ENCODE results near the gene ELK4. TPM values are rescaled to one million over a fixed set of nuclear protein-coding genes. Genes with fewer than 3 reads are reported as not detected.

The ELK4 gene
- total and polyA plus RNA-seq, 2 donors: 14.3 to 20.2 TPM

DNA sequence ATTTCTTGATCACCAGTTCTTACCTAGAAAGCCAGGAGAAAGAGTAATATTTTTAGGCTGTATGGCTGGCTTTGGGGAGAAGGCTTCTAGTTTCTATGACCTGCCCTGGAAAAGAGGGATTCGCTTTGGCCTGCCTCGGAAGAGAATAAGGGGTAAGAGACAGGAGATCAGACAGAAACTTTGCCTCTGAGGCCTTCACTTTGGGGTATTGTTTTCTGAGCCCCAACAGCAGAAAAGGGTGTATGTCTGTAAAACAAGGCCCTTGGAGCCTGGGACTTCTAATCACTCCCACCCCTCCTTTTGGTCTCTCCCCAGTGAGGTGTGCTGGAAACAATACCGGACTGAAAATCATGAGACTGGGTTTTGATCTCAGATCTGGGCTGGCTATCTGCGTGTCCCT, 43.4 kb upstream of the ELK4 start:
- Histone ChIP-seq H3K9me3 (ENCODE audit: control insufficient read depth in 2 of 2, insufficient read depth in 1 of 2, low read length in 1 of 2) (no peaks in the 10 kb centered on the region), H3K36me3 (ENCODE audit: control insufficient read depth in 2 of 2, insufficient read depth in 2 of 2, low read length in 1 of 2) (no peaks in the 10 kb centered on the region), H3K27me3 (ENCODE audit: control insufficient read depth in 2 of 2, insufficient read depth in 1 of 2, low read length in 1 of 2) (peaks cover 0 to 16% of the 10 kb centered on the region in 2 donors), H3K27ac (ENCODE audit: low read depth in 1 of 2, low read length in 1 of 2) (no peak overlapping the region), H3K4me3 (ENCODE audit: low read length in 2 of 2) (no peak overlapping the region), H3K4me1 (ENCODE audit: control insufficient read depth in 2 of 2, insufficient read depth in 2 of 2, low read length in 2 of 2) (peaks cover 9% of the 10 kb centered on the region in 2 donors)
- no peak for DNase-seq (ENCODE audit: low read depth in 6 of 9, low spot score in 9 of 9)
- 98% methylated on average over 4 of the region's 4 CpGs for WGBS

DNA sequence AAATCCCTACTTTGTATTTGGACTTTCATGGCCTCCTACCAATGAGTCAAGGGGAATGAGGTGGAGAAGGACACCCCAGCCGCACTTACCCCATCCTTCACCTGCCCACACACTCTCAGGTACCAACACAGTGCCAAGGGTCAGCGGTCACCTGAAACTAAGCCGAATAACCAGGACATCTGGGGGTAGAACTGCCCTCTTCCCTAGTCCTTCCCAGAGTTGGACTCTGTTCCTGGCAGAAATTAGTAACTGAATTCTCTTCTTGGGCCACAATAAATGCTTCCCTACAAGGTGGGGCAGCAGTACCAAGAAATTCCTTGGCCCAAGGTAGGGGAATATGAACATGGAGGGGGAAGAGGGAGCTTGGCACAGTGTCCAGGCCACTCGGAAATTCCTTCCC, 41.2 kb upstream of the ELK4 start:
- H3K27ac ChIP-seq (ENCODE audit: low read depth in 1 of 2, low read length in 1 of 2): no peak overlapping the region
- peaks cover 0 to 2% of the 10 kb centered on the region in 2 donors for H3K27me3 ChIP-seq (ENCODE audit: control insufficient read depth in 2 of 2, insufficient read depth in 1 of 2, low read length in 1 of 2)
- no peak overlapping the region for H3K4me3 ChIP-seq (ENCODE audit: low read length in 2 of 2)
- H3K9me3 ChIP-seq (ENCODE audit: control insufficient read depth in 2 of 2, insufficient read depth in 1 of 2, low read length in 1 of 2): no peaks in the 10 kb centered on the region
- H3K36me3 ChIP-seq (ENCODE audit: control insufficient read depth in 2 of 2, insufficient read depth in 2 of 2, low read length in 1 of 2): no peaks in the 10 kb centered on the region
- 95% methylated on average over 4 of the region's 4 CpGs for WGBS
- H3K4me1 ChIP-seq (ENCODE audit: control insufficient read depth in 2 of 2, insufficient read depth in 2 of 2, low read length in 2 of 2): peaks cover 0 to 4% of the 10 kb centered on the region in 2 donors
- no peak for DNase-seq (ENCODE audit: low read depth in 6 of 9, low spot score in 9 of 9)

DNA sequence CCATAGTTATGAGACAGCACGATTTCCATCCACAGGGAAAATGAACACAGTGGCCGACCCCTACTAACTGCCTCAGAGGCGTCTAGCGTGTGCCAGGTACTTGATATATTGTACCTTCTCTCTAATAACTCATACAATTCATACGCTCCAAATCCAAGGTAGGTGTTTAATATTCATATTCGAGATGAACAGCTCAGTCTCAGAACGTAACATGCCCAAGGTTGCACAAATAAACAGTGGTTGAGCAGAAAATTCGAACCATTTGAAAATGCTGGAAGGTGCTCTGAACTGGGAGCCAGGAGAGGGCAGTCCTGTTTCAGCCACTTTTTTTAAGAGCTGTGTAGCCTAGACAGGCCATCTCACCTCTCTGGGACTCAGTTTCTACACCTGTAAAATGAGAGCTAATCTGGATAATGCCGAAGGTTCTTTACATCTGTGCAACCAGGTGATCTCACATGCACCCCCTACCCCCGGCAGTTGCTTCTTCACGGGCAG, 40.6 kb upstream of the ELK4 start:
- no peak overlapping the region for H3K27ac ChIP-seq (ENCODE audit: low read depth in 1 of 2, low read length in 1 of 2)
- H3K4me1 ChIP-seq (ENCODE audit: control insufficient read depth in 2 of 2, insufficient read depth in 2 of 2, low read length in 2 of 2): peaks cover 0 to 4% of the 10 kb centered on the region in 2 donors

DNA sequence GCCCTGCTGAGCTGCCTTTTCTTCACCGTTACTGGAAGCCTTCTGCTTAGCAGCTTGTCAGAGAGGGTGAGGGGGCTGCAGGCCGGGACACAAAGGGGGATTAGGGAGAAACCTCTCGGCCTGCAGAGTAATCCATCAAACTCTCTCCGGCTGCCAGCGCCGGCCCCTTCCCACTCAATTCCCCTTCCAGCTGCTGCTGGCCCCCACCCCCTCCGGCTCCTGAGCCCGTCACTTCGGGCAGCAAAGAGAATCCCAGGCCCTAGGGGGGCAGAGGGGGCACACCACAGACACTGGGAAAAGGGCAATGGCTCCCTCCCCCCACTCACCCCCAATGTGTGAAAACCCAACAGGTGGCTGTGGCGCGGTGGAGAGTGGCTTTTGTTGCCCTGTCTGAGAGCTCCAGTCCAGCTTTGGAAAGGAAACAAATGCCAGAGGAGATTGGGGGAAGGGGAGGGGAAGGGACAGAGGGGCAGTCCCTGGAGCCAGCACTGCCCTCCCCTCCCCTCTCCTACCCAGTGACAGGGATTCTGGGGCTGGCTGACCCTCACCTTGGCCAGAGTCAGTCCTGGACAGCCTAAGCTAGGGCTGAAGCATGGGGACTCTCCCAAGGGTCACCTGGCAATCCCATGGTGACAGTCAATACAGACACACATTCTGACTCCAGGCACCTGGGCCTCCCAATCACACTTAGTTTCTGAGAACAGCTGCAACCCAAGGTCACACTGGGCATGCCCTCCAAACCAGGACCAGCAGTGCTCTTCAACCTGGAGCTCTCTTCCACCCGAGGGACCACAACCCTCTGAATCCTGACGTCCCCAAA, 39.0 kb upstream of the ELK4 start:
- H3K27ac ChIP-seq (ENCODE audit: low read depth in 1 of 2, low read length in 1 of 2): no peak overlapping the region
- WGBS: 94% methylated on average over 13 of the region's 13 CpGs

More for the DNA sequence above, 40.6 kb upstream of the ELK4 start:
- Histone ChIP-seq H3K36me3 (ENCODE audit: control insufficient read depth in 2 of 2, insufficient read depth in 2 of 2, low read length in 1 of 2) (no peaks in the 10 kb centered on the region), H3K9me3 (ENCODE audit: control insufficient read depth in 2 of 2, insufficient read depth in 1 of 2, low read length in 1 of 2) (no peaks in the 10 kb centered on the region), H3K27me3 (ENCODE audit: control insufficient read depth in 2 of 2, insufficient read depth in 1 of 2, low read length in 1 of 2) (peaks cover 0 to 2% of the 10 kb centered on the region in 2 donors), H3K4me3 (ENCODE audit: low read length in 2 of 2) (no peak overlapping the region)
- DNase-seq (ENCODE audit: low read depth in 6 of 9, low spot score in 9 of 9): no peak
- WGBS: 95% methylated on average over 11 of the region's 11 CpGs

DNA sequence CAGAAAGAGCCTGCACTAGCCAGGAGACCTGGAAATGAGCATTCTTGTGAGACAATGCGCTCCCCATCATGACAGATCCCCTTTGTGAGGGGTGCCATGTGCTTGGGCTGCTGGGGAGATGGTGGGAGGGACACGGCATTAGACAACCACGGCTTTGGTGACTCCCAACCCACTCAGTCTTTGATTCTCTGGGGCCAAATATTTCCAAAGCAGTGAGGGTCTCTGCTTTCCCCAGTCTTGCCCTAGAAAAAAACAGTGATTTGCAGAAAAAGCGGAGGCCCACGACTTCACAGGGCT, 38.3 kb upstream of the ELK4 start:
- no peak overlapping the region for H3K4me3 ChIP-seq (ENCODE audit: low read length in 2 of 2)
- WGBS: 94% methylated on average over 5 of the region's 5 CpGs
- H3K36me3 ChIP-seq (ENCODE audit: control insufficient read depth in 2 of 2, insufficient read depth in 2 of 2, low read length in 1 of 2): no peaks in the 10 kb centered on the region
- H3K4me1 ChIP-seq (ENCODE audit: control insufficient read depth in 2 of 2, insufficient read depth in 2 of 2, low read length in 2 of 2): peaks cover 0 to 9% of the 10 kb centered on the region in 2 donors
- no peak overlapping the region for H3K27ac ChIP-seq (ENCODE audit: low read depth in 1 of 2, low read length in 1 of 2)
- DNase-seq (ENCODE audit: low read depth in 6 of 9, low spot score in 9 of 9): no peak
- H3K9me3 ChIP-seq (ENCODE audit: control insufficient read depth in 2 of 2, insufficient read depth in 1 of 2, low read length in 1 of 2): no peaks in the 10 kb centered on the region
- H3K27me3 ChIP-seq (ENCODE audit: control insufficient read depth in 2 of 2, insufficient read depth in 1 of 2, low read length in 1 of 2): peaks cover 0 to 2% of the 10 kb centered on the region in 2 donors

More for the DNA sequence above, 39.0 kb upstream of the ELK4 start:
- DNase-seq (ENCODE audit: low read depth in 6 of 9, low spot score in 9 of 9): no peak
- H3K9me3 ChIP-seq (ENCODE audit: control insufficient read depth in 2 of 2, insufficient read depth in 1 of 2, low read length in 1 of 2): no peaks in the 10 kb centered on the region
- H3K27me3 ChIP-seq (ENCODE audit: control insufficient read depth in 2 of 2, insufficient read depth in 1 of 2, low read length in 1 of 2): peaks cover 0 to 2% of the 10 kb centered on the region in 2 donors
- H3K4me3 ChIP-seq (ENCODE audit: low read length in 2 of 2): no peak overlapping the region
- no peaks in the 10 kb centered on the region for H3K36me3 ChIP-seq (ENCODE audit: control insufficient read depth in 2 of 2, insufficient read depth in 2 of 2, low read length in 1 of 2)
- peaks cover 0 to 4% of the 10 kb centered on the region in 2 donors for H3K4me1 ChIP-seq (ENCODE audit: control insufficient read depth in 2 of 2, insufficient read depth in 2 of 2, low read length in 2 of 2)

DNA sequence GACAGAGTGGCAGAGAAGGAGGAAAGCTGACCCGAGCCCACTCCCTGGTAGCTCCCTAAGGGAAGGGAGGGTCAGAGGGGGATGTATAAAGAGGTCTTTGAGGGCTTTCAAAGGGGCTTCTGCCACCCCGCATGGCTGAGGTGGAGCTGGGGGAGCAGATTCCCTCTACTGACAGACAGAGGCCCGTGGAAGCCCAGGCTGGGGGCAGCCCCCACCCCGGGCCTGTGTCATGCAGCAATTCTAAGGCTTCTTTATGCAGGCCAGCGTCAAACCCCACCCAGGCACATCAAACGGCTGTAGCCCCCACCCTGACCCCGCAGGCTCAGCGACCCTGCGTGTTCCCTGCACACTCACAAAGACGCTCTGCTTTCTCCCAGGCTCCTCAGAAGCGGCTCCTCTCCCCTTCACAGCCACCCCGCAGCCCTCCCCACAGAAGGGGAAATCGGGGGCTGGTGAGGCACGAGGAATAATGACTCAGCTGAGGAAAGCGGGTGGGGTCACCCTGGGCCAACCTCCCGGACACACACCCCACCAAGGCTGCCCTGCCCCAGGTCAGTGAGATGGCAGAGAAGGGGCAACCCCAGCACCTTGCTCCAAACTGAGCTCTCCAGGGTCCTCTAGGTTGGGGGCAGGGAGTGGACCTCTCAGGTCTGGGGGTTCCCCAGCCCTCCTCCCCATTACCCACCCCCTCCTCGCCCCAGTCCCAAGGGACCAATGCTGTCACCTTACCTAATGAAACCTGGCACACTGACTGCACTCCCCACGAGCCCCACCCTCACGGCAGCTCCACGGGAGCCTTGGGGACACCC, 37.7 kb upstream of the ELK4 start:
- Histone ChIP-seq H3K27me3 (ENCODE audit: control insufficient read depth in 2 of 2, insufficient read depth in 1 of 2, low read length in 1 of 2) (peaks cover 0 to 2% of the 10 kb centered on the region in 2 donors), H3K36me3 (ENCODE audit: control insufficient read depth in 2 of 2, insufficient read depth in 2 of 2, low read length in 1 of 2) (no peaks in the 10 kb centered on the region), H3K27ac (ENCODE audit: low read depth in 1 of 2, low read length in 1 of 2) (no peak overlapping the region), H3K4me3 (ENCODE audit: low read length in 2 of 2) (no peak overlapping the region), H3K4me1 (ENCODE audit: control insufficient read depth in 2 of 2, insufficient read depth in 2 of 2, low read length in 2 of 2) (peaks cover 0 to 9% of the 10 kb centered on the region in 2 donors), H3K9me3 (ENCODE audit: control insufficient read depth in 2 of 2, insufficient read depth in 1 of 2, low read length in 1 of 2) (no peaks in the 10 kb centered on the region)
- 46% methylated on average over 20 of the region's 20 CpGs for WGBS
- DNase-seq (ENCODE audit: low read depth in 6 of 9, low spot score in 9 of 9): no peak

DNA sequence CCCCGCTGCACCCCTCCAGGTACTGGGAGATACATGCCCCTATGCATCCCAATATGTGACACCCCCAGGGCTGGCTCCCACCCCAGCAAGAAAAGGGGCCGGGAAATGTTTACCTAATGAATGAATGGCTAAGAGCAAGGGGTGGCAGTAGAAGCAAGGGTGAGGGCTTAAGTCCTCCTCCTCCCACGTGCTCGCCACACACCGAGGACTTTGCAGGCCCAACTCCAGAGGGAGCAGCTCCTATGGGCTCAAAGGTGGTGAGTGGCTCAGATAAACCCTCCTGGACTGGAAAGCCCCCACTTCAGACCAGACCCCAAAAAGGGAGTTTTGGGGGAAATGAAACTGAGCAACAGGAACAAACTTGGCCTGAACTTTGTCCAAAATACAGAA, 37.1 kb upstream of the ELK4 start:
- peaks cover 0 to 11% of the 10 kb centered on the region in 2 donors for H3K4me1 ChIP-seq (ENCODE audit: control insufficient read depth in 2 of 2, insufficient read depth in 2 of 2, low read length in 2 of 2)
- no peaks in the 10 kb centered on the region for H3K36me3 ChIP-seq (ENCODE audit: control insufficient read depth in 2 of 2, insufficient read depth in 2 of 2, low read length in 1 of 2)
- H3K27me3 ChIP-seq (ENCODE audit: control insufficient read depth in 2 of 2, insufficient read depth in 1 of 2, low read length in 1 of 2): peaks cover 0 to 2% of the 10 kb centered on the region in 2 donors
- no peak overlapping the region for H3K4me3 ChIP-seq (ENCODE audit: low read length in 2 of 2)
- no peaks in the 10 kb centered on the region for H3K9me3 ChIP-seq (ENCODE audit: control insufficient read depth in 2 of 2, insufficient read depth in 1 of 2, low read length in 1 of 2)
- no peak overlapping the region for H3K27ac ChIP-seq (ENCODE audit: low read depth in 1 of 2, low read length in 1 of 2)
- DNase-seq (ENCODE audit: low read depth in 6 of 9, low spot score in 9 of 9): no peak
- WGBS: 75% methylated on average over 5 of the region's 5 CpGs

DNA sequence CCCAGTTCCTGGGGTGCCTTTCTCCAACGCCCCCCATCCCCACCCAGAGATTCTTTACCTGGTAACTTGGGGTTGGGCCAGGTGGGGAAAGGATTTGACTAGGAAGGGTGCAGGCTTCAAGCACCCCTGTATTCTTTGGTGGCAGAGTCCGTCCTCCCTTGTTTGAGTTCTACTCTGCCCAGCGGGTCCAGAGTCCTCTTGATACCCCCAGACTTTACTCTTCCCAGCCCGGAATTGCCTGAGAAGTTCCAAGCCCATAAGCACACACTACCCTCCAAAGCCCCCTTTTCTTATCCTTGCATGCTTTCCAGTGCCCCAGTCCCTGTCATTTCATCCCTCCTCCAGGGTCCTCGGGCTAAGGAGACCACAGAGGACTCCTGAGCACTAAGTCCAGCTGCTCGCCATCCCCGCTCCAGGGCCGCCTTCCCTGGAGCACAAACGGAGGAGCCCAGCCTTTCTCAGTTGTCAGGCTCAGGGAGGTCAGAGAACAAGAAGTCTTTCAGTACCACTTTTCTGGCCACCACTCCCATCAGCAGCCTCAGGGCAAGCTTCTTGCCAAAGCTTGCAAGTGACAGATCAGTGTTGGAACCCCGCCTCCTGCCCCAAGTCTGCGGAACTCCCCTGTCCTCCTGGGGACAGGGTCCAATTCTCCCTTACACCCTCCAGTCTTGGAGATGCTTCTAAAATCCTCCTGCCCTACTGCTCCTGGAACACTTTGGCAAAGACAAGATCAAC, 36.3 kb upstream of the ELK4 start:
- Histone ChIP-seq H3K4me3 (ENCODE audit: low read length in 2 of 2) (no peak overlapping the region), H3K27ac (ENCODE audit: low read depth in 1 of 2, low read length in 1 of 2) (no peak overlapping the region), H3K27me3 (ENCODE audit: control insufficient read depth in 2 of 2, insufficient read depth in 1 of 2, low read length in 1 of 2) (peaks cover 0 to 2% of the 10 kb centered on the region in 2 donors), H3K9me3 (ENCODE audit: control insufficient read depth in 2 of 2, insufficient read depth in 1 of 2, low read length in 1 of 2) (no peaks in the 10 kb centered on the region), H3K36me3 (ENCODE audit: control insufficient read depth in 2 of 2, insufficient read depth in 2 of 2, low read length in 1 of 2) (no peaks in the 10 kb centered on the region), H3K4me1 (ENCODE audit: control insufficient read depth in 2 of 2, insufficient read depth in 2 of 2, low read length in 2 of 2) (peaks cover 0 to 11% of the 10 kb centered on the region in 2 donors)
- no peak for DNase-seq (ENCODE audit: low read depth in 6 of 9, low spot score in 9 of 9)
- 96% methylated on average over 11 of the region's 11 CpGs for WGBS

All from thymus (tissue), 11 donors.